Lung microvascular endothelial cell (primary cell): Measurements from ENCODE around the gene MRPL36. TPM values are rescaled to one million over a fixed set of nuclear protein-coding genes. Genes with fewer than 3 reads are reported as not detected.
A peak's percentile ranks its signal among the peaks of the same experiment; 100 is the strongest.

Experiments
- DNase-seq, 2 donors: peaks; one replicate each; pipeline versions ENCODE4 v3.0.0 to v3.0.0-alpha.2; 2010; ENCODE audit warnings: low read depth in 2 of 2
- total RNA-seq: library from RNA; depleted of rRNA; stranded (reverse); fragments of >200 nt; gene quantifications from 2 replicates; pipeline ENCODE4 v1.2.1, GENCODE V29; 2014

The MRPL36 gene
- total RNA-seq, 1 donor from 2014 or later, result 54.2 TPM

DNA sequence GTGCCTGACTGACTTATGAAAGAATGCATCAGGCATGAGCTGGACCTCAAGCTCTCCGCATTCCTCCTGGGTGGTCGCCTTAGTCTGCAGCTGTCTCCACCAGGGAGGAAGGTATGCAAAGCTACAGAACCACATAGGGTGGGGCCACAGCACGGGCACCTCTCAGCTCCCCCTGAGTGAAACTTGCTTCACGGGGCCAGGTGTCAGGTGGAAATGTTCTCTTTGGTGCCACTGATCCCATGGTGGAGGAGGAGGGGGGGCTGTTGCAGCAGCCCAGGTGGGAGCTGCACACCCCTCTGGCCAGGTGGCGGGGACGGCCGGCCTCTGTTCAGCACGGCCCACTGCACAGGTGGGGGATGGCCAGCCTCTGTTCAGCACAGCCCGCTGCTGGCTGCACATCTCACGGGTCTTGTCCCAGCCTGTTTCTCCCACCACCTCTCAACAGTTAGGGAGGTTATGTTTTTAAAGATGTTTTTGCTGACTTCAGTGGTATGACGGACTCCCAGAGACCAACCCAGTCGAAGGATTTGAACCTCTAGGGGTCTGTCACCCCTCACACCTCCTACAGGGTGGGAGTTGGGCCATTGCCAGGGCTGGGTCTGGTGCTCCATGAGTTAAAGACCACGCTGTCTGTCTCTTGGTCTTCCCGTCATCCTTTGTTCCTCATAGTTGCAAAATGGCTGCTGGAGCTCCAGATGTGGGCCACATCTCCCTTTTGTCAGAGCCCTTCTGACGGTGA, 34.3 kb downstream of the MRPL36 start:
- no peak for DNase-seq

DNA sequence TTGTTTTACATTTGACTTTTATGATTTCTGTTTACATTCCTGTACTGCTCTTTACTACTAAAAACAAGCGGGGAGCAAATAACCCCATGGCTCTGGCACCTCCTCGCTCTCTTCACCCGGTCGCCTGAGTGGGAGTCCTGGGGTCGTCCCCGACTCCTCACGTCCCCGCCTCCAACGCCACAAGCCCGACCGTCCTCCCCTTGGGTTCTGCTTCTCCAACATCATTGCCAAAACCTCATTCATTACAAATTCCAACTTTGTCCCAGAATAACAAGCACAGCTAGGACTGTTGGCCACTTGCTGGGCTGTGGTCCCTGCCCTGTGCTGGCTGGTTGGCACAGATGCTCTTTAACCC, 35.1 kb downstream of the MRPL36 start:
- no peak for DNase-seq

DNA sequence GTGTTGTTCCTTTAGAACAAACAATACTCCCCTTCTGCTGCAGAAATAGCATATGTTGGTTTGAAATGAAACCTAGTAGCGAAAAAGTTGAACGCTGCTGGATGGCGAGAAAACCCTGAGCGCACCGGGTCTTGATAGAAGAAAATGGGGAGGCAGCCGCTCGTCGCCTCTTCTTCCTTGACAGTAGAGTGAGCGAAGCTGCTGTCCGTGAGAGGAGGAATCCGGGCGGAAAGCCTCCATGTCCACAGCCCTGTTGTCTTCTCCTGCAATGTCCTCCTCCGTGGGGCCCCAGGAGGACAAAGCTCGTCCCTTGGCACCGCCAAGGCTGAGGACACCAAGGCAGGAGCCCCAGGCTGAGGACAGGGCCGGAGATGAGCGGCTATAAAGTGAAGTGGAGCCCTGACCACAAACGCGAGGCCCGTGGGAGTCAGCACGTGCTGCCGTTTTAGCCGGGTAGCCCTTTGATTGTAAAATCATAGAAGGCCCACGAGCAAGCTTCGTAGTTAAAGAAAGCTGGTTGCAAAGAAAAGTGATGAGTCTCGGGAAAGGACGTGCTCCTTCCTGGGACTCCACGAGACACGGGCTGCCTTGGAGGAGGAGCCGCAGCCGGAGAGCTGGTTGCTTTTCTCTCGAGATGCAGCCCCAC, 35.6 kb downstream of the MRPL36 start:
- no peak for DNase-seq

DNA sequence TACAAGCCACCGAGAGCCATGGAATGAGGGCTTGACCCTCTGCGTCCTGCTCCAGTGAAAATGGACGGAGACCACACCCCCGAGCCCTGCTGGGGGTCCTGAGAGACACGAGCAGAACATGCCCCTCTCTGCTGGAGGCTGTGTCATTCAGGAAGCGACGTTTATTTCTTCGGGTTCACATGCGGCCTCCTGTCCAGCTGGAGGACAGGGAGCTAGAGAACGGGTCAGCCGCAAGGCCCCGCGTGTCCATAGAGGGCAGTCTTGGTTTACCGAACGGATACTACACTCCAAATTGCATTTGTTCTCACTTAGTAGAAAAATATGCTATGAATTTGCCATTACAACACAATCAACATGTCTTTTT, 36.1 kb downstream of the MRPL36 start:
- peak; percentile 75 to 77 for DNase-seq

DNA sequence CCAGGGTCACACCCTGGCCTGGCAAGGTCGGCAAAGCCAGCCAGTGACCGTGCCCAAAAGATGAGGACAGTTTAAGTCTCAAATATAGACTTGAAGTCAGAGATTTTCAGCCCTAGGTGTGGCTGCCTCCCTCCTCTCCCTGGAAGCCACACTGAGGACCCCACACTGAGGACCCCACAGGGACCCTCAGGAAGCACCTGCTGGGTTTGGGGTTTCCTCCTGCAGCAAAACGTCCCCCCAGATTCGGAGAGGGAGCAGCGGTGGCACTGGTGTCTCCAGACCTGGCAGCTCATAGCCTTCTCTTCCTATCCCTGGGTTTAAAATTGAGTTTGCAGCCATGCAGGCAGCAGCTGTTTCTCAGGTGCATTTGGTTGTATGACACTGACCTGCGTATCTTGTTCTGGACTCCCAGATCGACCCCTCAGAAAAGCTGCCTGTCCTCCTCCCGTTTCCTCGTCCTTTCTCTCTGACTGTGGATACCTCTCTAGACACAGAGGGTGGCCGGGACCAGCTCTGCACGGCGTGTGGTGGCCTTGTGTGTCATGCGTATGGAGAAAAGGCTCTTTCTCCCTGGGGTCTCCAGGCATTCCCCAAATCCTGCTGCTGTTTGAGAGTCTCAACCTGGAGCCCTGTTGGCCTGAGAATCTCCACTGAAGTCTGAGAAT, 36.6 kb downstream of the MRPL36 start:
- no peak for DNase-seq

DNA sequence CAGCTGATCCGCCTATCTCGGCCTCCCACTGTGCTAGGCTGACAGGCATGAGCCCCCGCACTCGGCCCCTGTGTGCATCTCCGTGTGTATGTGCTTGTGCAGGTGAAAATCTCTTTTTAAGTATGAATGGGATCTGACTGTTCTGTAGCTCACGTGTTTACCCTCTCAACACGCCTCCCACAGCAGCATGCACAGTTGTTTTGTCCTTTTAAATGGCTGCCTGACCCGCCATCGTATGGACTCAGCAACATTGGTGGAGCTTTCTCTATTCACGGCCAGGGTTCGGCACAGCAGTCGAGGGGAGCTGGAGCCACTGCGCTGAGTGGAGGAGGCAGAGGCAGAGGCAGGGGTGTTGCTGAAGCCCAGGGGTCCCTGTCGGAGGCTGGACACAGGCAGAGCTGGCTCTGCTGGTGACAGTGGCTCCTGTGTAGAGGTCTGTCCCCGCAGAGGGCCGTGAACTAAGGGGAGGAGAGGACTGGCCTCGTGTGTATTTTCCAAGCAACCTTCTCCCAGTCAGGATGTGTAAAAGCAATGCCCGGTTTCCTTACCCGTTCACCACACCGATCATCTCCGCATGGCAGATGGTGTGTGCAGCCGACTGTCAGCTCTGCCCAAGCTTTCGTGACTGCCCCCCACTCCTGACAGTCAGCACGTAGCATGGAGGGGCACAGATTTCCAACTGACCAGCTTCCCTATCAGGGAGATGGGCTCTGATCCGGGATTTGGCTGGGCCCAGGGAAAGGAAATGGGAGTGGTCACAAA, 37.3 kb downstream of the MRPL36 start:
- DNase-seq, result no peak

DNA sequence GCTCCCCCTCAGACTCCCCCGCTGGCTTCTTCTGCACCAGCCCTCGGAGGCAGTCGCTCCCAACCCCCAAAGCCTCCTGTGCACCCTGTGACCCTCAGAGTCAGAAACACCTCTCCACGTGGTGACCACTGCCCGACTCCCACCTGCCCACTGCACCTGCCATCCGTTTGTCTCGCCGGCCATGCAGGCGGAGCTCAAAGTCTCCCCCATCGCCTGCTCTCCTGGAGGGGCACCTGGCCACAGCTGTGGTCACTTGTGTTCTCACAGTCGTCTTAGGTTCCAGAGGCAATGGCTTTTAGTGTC, 38.2 kb downstream of the MRPL36 start:
- DNase-seq, result no peak

DNA sequence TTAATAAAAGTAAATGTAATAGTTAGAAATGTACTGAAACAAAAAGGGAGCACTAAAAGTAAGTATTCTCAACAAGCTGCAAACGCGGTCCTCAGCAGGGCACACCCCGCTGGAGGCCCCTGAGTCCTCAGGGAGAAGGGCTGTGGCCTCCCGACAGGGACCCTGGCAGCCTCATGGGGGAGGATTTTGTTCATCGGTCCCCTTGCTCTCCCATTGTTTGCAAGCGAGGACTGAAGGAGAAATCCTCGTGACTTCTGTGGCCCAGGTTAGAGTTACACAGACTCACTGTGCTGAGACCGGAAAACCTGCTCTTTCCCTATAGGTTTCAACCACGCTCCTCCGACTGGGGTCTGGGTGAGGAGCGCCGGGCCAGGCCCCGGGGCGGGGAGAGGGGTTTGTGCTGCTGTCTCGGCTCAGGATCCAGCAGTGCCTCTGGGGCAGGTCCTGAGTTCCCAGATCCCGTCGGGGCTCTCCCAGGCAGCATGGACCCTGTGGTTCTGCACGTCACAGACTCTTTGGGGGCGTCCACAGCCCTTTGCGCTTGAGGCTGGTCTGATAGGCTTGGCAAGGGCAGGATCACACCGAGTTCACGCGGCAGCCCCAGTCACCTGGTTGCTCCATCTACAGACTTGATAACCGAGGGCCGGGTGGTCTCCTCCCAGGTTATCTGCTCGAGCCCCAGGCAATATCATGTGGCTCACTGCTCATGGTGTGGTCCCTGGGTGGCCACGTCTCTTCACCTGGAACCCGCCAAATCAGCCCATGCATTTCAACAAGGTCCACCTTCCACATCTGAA, 38.8 kb downstream of the MRPL36 start:
- DNase-seq, result no peak

DNA sequence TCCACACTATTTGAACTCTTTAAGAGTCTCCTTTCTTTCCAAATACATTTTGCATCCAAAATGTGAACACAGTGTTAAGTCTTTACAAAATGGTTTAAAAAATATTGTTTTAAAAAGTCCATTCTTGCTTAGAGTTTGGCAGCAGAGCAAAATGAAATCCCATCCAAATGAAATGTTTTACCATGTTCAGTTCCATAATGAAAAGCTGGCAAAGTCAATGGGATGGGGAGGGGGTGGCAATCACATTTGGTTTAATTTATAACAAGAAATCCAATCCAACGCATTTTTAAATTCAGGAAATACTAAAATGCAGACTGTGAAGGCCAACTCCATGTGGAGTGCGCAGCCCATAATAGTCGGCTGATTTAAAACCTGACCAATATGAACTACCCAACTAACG, 39.4 kb downstream of the MRPL36 start:
- no peak for DNase-seq

DNA sequence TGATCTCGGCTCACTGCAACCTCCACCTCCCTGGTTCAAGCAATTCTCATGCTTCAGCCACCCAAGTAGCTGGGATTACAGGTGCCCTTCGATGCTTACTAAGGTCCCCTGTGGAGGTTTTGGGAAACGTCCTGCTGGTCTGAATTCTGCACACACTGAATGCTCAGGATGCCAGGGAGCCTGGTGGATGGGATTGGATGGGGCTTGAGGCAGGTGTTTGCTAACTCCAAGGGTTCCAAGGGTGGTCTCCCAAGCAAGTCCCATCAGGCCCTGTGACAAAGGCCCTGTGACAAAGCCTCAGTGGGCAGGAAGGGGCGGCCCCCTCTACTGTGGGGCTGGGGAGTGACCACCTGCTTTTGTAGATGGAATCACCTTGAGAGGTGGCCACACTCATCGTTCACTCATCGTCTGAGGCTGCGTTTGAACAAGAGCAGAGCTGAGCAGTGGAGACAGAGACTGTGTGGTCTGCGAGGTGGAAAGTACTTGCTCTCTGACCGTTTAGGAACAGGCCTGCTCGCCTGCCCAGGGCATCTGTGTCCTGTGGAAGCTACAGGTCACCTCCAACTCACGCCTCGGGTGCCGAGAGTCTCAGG, 40.2 kb downstream of the MRPL36 start:
- DNase-seq, result no peak

DNA sequence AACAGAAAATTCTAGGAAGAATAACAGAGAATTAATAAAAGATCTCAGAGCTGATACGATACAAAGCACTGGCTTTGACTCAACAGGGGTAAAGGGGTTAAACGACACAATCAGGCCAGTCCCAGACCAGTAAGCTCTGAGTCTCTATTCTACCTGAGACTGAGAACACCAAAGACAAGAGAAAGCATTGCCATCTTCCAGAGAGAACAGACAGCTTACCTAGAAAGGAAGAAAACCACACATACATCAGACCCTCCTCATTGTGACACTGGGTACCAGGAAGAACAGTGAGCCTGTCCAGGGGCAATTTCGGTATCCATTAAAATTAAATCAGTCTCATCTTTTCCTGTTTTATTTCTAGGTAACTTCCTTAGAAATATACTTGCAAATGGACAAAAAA, 41.1 kb downstream of the MRPL36 start:
- no peak for DNase-seq

DNA sequence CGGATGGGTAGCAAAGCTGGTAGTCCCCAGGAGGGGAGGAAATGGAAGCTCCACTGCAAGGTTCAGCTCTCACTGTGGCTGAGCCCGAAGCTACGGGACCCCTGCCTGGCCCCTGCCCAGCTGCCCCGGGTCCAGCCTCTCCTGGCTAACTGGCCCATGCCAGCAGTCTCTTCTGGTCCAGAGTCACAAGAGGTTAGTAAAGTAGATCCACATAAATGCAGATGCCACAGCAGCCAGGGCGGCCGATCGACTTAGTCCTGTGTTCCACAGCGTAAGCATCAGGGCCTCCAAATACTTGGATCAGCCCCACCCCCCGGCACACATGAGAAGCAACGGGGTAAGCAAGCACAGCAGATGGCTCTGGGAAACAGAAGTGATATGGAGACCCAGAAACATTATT, 42.1 kb downstream of the MRPL36 start:
- no peak for DNase-seq

DNA sequence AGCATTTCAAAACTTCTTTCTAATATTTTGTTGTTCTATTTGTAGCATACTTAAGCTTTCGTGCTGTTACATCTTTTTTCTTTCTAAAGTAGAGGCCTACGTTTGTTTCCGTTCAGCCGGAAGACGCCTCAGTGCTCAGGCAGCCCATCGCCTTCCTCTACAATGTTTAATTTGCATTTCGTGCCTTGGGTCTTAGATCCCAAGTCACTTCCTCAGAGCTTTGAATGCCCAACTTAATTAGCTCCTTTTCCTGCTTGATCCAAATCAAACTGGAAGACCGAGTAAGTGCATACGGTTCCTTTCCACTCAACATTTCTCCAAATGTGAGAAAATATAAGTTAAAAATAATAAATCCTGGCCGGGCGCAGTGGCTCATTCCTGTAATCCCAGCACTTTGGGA, 43.2 kb downstream of the MRPL36 start:
- no peak for DNase-seq

DNA sequence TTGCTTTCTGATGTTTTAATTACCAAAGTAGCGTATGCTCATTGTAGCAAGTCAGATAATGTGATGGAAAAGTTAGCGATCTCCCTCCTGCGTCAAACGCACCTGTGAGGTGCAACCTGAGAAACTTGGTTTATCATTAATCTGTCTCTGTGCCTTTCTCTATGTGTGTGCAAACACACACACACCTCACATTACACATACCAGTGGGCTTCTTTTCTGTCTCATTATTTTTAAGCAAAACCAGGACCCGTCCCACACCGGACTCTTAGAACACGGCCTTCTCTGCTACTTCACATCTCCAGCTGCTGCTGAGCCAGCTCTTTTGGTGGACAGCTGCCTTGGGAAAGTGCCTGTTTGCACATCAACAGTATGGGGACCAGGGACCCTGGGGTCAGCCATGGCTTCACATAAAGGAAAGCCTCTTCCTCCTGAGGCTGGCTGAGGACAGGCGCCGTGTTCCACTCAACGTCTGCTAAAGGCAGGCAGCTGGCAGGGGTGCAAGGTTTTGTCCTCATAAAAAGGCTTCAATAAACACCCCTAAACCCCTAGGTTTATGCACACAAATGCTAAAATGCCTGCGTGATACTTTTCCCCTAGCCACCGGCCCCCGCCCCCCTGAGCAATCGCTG, 44.2 kb downstream of the MRPL36 start:
- DNase-seq, result no peak

DNA sequence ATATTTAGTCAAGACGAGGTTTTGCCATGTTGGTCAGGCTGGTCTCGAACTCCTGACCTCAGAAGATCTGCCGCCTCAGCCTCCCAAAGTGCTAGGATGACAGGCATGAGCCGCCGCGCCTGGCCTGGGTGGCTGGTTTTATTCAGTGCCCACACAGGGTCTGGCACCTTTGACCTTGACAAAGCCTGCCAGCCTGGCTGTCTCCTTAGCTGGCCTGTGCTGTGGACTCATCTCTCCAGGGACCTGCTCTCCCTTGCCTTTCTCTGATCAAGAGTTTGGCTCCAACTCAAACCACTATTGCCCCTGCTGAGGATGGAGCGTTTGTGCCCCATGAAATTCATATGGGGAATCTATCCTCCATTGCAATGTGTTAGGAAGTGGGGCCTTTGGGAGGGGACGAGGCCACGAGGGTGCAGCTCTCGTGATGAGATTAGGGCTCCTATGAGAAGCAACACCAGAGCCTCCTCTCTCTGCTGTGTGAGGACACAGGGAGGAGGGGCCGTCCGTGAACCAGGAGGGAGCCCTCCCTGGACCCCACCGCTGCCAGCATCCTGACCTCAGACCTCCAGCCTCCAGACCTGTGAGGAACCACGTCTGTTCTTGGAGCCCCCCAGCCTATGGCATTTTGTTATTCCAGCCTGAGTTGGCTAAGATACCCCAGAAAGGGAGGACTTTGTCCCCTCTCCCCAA, 45.0 kb downstream of the MRPL36 start:
- DNase-seq, result no peak

DNA sequence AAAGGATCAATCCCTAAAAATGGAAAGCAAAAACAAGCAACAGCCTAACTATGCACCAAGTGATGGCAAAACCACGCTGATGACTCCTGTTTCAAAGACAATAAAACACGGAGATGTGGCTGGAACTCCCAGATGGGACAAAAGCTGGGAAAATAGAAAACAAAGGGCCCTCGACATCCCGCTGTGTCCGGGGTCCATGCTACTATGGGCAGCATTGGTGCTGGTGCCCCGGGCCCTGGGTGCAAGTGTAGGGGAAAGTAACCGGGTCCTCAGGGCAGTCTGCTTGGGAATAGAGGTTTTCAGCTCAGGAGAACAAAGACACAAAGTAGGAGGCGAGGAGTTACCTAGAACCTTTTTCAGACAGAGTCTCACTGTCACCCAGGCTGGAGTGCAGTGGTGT, 46.1 kb downstream of the MRPL36 start:
- DNase-seq, result no peak

DNA sequence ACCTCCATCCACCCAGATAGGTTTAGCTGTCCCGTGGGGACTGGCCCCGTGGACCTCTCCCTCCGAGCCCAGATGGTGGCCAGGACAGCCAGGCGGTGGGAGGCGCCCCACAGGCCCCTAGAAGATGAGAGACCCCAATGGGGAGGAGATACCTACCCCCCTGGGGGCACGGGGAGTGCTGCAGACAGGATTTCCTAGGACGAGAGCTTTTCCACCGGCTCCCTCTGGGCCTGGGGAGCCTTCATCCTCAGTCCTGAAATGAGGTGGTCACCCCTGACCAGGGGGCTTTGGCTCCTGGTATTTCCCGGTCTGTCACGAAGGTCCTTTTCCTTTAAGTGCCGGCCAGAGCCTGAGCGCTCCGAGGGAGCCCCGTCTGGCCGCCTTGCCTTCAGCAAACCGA, 46.8 kb downstream of the MRPL36 start:
- DNase-seq, result no peak

DNA sequence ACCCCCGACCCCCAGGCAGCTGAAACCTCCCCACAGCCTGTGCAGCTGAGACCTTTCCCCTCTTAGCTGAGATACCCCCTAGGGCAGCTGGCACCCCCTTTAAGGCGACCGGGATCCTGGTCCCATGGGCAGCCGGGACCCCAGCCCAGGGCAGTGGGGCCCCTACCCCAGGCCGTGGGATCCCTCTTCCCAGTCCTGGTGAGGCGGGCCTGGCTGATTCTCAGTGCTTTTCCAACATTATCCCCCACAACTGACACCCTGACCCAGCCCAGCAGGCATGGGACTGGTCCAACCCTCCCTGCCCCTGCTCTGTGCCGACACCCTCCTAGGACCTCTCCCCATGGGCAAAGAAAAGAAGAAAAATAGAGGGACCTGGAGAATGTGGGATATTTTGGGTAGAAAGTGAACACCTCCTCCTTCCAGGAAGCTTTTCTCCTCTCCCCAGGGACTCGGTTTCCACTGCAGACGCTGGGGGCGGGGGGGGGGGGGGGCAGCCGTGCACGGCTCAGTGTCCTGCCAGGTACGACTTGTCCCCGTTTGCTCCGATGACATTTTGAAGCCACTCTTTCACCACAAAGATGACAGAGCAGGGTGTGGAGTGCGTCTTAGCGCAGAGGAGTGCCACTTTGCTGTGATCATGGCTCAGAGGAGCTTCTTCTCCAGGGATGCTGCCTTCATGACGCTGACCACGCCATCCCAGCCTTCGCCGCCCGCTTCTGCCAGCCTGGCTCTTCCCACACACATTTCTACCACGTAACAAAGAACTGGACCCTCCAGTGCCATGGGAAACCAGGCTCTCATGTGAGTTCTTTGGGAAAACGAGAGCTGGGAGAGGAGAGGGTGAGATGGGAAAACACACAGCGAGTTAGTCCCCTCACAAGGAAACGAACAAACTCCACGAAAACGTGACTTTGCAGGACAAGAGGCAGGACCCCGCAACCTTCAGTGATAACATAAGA, 47.5 kb downstream of the MRPL36 start:
- no peak for DNase-seq
